HepG2 (cell line): ENCODE data around the gene GMPPA. TPM values are rescaled to one million over a fixed set of nuclear protein-coding genes. Genes with fewer than 3 reads are reported as not detected.

Experiments
- ARNT2 ChIP-seq: sonication (generic); formaldehyde crosslinking; IDR thresholded peaks from 2 replicates; pipeline ENCODE4 v1.8.0; 2022; ENCODE audit warnings: mild to moderate bottlenecking, low read depth, missing genetic modification reagents, moderate library complexity
- BCL6 ChIP-seq: IDR thresholded peaks from 2 replicates; pipeline ENCODE4 v1.6.1; 2016; ENCODE audit warnings: missing genetic modification reagents, missing compliant biosample characterization
- BHLHE40 ChIP-seq: IDR thresholded peaks from 2 replicates; pipeline ENCODE4 v1.6.1; 2011; ENCODE audit warnings: low read length, improper control_type of control experiment
- GTF3A ChIP-seq: sonication (generic); formaldehyde crosslinking; conservative IDR thresholded peaks from 2 replicates; pipeline ENCODE4 v1.4.0; 2020; ENCODE audit warnings: mild to moderate bottlenecking, missing genetic modification reagents
- PBX2 ChIP-seq: IDR thresholded peaks from 2 replicates; pipeline ENCODE4 v1.6.1; 2016; ENCODE audit warnings: control low read depth
- REST ChIP-seq, 2 experiments: IDR thresholded peaks; 2 replicates each; pipeline ENCODE4 v1.6.1; 2011 to 2012; ENCODE audit warnings: low read length in 2 of 2, borderline replicate concordance in 1 of 2, low read depth in 1 of 2, mild to moderate bottlenecking in 1 of 2, moderate library complexity in 1 of 2
- SMAD3 ChIP-seq: sonication (generic); formaldehyde crosslinking; IDR thresholded peaks from 2 replicates; pipeline ENCODE4 v1.4.0; 2020; ENCODE audit warnings: missing genetic modification reagents
- TFDP2 ChIP-seq: sonication (generic); formaldehyde crosslinking; IDR thresholded peaks from 2 replicates; pipeline ENCODE4 v1.4.0; 2020; ENCODE audit warnings: missing genetic modification reagents
- ZBTB40 ChIP-seq, 2 experiments: fragments of 450-650 bp in 1 of 2; sonication (generic) in 1 of 2; formaldehyde crosslinking in 1 of 2; IDR thresholded peaks; 2 replicates each; pipeline versions ENCODE4 v1.6.1 to v1.8.0; 2016 to 2022; ENCODE audit warnings: antibody characterized with exemption in 1 of 2, mild to moderate bottlenecking in 1 of 2, missing genetic modification reagents in 1 of 2
- ZNF747 ChIP-seq: sonication (generic); formaldehyde crosslinking; IDR thresholded peaks from 2 replicates; pipeline ENCODE4 v1.8.1; 2023; ENCODE audit warnings: missing genetic modification reagents, mild to moderate bottlenecking, borderline replicate concordance
- ZNF788 ChIP-seq: sonication (generic); formaldehyde crosslinking; IDR thresholded peaks from 2 replicates; pipeline ENCODE4 v1.5.0; 2020; ENCODE audit warnings: mild to moderate bottlenecking, missing genetic modification reagents, borderline replicate concordance
- polyA plus RNA-seq, 8 experiments: library from polyadenylated mRNA; depleted of rRNA in 3 of 8; stranded (reverse) in 7 of 8; unstranded in 1 of 8; fragments of >200 nt; fragmentation: Illumina TruSeq in 4 of 8; extraction: Trizol in 4 of 8; gene quantifications; 2 replicates each; pipeline versions ENCODE4 v1.2.1 to v1.2.3, GENCODE V29; 2011 to 2016; ENCODE audit warnings: low read depth in 4 of 8, missing spikeins in 1 of 8, mixed read lengths in 1 of 8; ENCODE audit not compliant: insufficient read depth in 1 of 8
- total RNA-seq, 5 experiments: library from RNA; depleted of rRNA; stranded (reverse); fragments of >200 nt; fragmentation: Illumina TruSeq; extraction: Trizol; gene quantifications; 2 replicates each; pipeline ENCODE4 v1.2.3, GENCODE V29; 2016; ENCODE audit warnings: low read depth in 1 of 5

The GMPPA gene
- total and polyA plus RNA-seq, 2 of the 13 experiments (the other 11 are each of a cell fraction or from before 2014, with no cell fraction given), result 81.1 to 106 TPM

- TF ChIP-seq ZNF788 (CRISPR knock-in tag), result no peak
- TF ChIP-seq BHLHE40, result no peak
- TF ChIP-seq ZBTB40 (IDR thresholded peaks at IDR 0.05), result no peak
- TF ChIP-seq ZBTB40 (CRISPR knock-in tag; IDR thresholded peaks at IDR 0.05), result peak; percentile 50; the same call in 1 of the 2 replicates
- TF ChIP-seq TFDP2, result no peak
- TF ChIP-seq BCL6 (CRISPR knock-in tag), result no peak
- TF ChIP-seq REST (IDR thresholded peaks at IDR 0.05; ENCODE audit: borderline replicate concordance in 1 of 2, low read depth in 1 of 2, low read length in 2 of 2), result no peak
- no peak; the same call in 1 of the 2 replicates for TF ChIP-seq ZNF747 (CRISPR knock-in tag)
- no peak for TF ChIP-seq PBX2 (CRISPR knock-in tag)
- no peak for TF ChIP-seq GTF3A (CRISPR knock-in tag)
- peak; percentile 9; the same call in 1 of the 2 replicates for TF ChIP-seq ARNT2 (CRISPR knock-in tag)
- TF ChIP-seq SMAD3 (CRISPR knock-in tag), result no peak; the same call in 1 of the 2 replicates
Observed at GRCh38 chr2:219542931-219543595, 44.4 kb downstream of the GMPPA start (continued).
